NCI-H526 (cell line): ENCODE measurements around the gene STAC.
"Not testable (repeated sequence)": the region's sequence is repeated elsewhere in the genome, so short reads cannot be mapped to it uniquely, and the experiment has no call there.

Source experiments
- DNase-seq, 2 experiments: peaks; one replicate each; lab custom pipeline; 2025; lab: John Stamatoyannopoulos, UW

STAC gene

DNA sequence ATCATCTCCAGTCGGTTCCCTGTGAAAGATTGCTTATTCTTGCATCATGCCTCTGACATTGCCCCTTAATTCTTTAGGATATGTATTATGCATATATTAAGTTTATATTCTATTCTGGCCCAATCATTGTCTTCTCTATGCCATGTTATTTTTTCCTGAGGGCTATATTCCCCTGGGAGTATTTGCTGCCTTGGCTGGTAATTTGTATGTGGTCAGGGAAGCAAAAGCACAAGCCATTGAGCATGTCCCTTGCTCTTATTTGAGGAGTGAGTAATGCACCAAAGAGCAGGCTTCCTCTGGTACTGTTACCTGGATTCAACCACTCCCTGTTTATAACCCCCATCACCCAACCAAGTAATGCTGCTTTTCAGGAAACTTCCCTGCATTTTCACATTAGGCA, 36.3 kb downstream of the STAC start:
- no peak for DNase-seq

DNA sequence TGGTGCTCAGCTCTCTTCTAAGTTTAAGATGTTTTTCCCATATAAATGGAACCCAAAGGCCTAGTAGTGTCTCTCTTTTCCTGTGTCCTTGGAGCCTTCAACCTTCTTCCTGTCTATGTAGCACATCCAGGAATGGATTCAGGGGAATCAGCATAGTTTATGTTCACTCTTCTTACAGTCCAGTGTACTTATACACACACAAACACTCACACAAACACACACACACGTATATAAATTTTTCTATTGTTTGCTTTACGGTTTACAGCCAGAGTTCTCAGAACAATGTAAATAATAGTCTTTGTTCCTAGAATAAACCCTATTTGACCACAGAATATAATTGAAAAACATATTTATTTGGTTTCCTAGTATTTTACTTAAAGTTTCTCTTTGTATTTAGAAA, 36.9 kb downstream of the STAC start:
- no peak for DNase-seq

DNA sequence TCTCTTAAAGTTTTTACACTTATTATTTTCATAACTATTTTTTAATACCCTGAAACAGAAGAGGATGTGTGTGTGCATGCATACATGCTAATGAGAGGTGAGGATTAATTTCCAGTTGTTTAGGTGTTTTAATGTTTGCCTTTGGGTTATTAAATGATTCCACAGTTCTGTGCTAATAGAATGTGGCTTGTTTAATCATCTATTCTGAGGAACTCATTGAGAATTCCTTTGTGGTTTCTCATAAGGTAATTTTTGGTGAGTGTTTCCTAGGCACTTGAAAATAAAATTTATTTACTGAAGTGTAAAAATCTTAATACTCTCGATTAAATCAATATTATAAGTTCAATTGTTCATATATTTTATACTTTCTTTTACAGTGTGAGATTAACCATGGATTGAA, 38.0 kb downstream of the STAC start:
- DNase-seq: no peak

DNA sequence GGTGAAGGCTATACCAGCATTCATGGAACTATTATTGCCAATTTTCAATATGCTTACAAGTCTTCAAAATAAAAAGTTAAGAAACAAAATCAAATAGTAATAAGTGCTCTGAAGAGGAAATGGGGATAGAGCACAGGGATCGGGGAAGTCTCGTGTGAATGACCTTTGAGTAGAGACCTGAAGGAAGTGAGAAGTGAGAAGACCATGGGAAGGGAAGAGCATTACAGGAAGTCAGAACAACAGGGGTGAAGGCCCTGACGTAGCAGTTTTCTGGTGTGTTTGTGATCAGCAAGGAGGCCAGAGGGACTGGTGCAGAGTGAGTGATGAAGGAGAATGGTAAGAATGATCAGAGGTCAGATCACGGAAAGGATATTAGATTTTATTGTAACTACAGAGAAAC, 48.1 kb downstream of the STAC start:
- no peak for DNase-seq

DNA sequence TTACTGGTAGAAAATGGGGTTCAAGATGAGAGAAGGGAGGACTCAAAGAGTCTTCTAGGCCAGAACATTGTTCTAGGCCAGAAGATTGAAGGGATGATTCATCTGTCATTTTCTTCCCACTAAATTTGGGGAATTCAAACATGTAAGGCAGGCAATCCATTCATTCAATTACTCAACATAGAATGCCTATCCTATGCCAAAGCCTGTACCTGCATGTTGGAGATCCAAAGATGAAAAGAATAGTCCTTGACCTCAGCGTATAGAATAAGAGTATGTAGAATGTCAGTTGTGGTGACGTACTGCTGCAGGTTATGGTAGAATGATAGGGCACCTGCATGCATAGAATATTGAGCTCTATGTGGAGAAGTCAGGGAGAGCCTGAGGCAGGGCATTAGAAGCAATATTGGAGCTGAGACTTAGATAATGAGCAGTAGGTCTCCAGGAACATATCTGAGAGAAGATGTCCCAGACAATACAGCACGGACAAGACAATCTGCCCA, 49.7 kb downstream of the STAC start:
- no peak for DNase-seq

DNA sequence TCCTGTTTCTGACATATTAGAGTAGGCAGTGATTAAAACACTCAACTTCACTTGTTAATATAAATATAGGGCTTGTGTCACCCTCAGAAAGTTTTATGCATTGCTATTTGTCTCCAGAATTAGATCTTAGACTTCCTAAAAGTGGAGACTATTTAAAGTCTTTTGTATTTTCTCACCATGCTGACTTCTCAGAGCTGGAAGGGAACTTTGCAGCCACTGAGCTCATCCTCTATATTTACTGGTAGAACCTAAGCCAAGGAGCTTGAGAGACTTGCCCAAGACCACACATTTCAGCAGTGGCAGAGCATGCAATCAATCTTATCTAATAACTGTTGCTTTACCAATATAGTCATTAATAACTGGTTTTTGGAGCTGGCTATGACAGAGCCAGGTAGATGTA, 53.2 kb downstream of the STAC start:
- no peak for DNase-seq

DNA sequence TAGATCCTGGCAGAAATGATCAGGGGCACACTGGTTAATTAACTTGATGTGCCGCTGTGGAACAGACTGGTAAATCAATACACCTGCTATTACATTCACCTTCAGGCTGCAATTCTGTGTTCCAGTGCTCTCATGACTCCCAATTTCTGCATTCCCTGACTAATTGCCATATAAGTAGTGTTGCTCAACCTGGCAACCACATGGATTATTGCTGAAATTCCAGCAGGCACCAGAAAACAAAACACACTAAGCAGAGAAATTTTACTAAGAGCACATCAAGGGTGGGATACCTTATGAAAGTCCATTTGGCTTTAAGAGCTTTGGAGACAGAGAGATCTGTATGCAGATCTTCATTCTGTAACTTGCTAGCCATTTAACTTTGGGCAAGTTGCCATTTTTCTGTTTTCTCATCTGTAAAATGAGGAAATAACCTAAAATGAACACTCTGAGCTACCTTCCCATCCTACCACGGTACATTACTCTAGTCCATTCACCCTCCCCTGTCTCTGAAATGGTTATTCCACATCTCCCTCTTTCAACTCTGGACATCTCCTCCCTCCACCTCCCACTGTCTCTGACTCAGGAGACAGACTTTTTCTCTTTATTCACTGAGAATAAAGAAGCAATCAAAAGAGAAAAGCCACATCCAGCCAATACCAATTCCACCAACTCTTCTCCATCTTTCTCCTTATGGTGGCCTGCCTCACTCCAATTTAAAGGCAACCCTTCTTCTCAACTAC, 54.6 kb downstream of the STAC start:
- DNase-seq: no peak

DNA sequence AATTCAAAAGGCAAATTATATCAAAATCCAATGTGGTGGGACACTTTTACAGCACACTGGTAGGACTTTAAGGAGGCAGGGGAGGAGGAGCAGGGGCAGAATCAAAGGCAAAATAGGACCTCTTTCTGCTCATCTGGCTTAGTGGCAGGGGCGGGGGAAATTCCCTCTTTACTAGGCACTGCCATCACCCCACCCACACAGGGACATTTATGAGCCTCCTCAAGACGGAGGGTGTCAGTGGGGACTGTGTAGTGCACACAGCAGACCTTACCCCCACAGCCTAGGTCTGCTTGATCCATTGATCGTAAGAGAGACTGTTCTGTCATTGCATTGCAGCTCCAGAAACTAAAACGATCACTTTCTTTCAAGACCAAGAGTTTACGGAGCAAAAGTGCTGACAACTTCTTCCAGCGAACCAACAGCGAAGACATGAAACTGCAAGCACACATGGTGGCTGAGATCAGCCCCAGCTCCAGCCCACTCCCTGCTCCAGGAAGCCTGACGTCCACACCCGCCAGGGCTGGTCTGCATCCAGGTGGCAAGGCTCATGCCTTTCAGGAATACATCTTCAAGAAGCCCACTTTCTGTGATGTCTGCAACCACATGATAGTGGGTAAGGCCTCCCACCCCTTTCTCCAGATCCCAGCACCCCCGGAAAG, 62.9 kb downstream of the STAC start:
- DNase-seq: no peak

DNA sequence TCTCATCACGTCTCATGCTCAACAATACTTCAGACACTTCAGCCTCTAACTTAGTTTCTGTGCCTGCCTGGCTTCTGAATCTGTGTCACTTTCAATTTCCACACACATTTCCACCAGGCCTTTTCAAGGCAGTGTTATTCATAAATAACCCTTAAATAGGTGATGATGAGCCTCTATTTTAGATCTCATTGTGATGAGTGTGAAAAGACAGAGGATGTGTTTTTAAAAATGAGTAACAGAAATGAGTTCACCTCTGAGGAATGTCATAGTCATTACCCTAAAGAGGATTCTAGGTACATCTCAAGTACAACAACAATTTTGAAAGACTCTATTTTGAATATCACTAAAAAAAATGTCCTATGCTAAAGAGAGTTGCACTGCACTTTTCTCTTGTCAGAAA, 64.6 kb downstream of the STAC start:
- DNase-seq: no peak

DNA sequence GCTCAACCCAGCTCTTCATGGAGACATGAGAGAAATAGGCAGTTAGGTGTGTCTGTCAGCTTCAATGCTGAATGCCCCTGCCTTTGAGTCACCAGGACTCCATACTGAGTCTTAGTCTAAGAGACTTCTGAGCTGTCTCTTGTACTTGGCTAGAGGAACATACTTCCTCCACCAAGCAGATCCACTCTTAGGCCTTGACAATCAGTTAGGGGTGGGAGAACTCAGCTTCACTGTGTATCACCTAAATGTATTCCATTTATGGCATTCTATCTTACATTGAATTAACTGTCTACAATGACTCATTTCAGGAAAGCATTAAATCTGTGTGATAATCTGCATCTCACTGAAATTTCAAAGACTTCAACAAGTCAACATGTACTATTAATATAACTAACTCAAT, 66.0 kb downstream of the STAC start:
- no peak for DNase-seq

DNA sequence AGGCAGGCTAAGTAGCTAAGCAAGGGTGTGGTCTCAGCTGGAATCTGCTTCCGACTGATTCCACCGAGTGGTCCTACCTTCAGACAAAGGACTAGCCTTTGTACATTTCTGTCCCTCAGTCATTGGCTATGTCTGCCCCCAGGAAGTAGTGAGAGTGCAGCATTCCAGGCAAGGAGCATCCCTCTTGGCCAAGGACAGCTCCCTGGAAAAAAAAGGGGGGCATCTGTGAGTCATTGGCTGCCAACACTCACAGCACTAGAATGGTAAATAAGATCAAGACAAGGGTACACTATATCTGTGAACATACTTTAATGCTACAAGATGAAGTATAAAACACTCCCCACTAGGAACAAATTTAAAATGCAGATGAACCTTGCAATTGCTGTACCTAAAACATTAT, 66.8 kb downstream of the STAC start:
- DNase-seq: no peak

DNA sequence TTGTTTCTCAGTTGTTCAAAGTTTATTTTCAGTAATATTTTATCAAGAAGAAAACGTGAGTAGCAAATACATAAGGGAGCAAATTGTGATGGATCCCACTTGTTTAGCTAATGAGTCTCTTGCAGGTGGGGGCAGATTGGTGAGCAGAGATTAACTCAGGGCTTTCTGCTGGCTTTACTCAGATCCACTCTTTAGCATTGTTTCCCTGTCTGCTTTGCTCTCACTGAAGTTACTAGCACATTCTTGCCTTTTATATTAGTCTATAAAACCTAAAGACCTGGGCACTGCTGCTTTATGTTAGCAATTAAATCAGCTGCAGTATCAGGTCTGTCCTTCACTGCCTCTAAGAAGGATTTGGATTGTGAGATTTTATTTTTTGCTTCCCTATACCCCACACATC, 71.5 kb downstream of the STAC start:
- no peak for DNase-seq

DNA sequence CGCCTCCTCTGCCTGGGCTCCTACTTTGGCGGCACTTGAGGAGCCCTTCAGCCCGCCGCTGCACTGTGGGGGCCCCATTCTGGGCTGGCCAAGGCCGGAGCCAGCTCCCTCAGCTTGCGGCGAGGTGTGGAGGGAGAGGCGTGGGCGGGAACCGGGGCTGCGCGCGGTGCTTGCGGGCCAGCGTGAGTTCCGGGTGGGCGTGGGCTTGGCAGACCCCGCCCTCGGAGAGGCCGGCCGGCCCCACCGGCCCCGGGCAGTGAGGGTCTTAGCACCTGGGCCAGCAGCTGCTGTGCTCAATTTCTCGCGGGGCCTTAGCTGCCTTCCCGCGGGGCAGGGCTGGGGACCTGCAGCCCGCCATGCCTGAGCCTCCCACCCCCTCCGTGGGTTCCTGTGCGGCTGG, 72.9 kb downstream of the STAC start:
- DNase-seq: not testable (repeated sequence)

DNA sequence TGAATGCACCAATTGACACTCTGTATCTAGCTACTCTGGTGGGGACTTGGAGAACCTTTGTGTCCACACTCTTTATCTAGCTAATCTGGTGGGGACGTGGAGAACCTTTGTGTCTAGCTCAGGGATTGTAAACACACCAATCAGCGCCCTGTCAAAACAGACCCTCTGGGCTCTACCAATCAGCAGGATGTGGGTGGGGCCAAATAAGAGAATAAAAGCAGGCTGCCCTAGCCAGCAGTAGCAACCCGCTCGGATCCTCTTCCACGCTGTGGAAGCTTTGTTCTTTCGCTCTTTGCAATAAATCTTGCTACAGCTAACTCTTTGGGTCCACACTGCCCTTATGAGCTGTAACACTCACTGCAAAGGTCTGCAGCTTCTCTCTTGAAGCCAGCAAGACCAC, 73.6 kb downstream of the STAC start:
- not testable (repeated sequence) for DNase-seq

DNA sequence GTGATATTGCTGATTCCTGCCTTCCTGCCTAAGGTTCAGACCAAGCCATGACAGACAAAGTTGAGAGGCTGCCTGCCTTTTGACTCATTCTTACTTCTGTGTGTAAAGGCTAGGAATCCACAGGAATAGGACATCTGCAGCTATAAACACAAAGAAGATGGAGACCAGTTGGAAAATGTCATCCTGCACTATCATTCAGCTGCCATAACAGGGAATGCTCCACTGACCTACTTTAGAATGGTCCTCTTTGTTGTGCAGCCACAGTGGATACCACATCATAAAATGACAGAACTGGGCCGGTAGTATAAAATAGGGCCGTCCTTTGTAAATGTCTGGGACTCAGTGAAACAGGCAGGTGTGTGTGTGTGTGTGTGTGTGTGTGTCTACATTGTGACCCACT, 75.1 kb downstream of the STAC start:
- no peak for DNase-seq

DNA sequence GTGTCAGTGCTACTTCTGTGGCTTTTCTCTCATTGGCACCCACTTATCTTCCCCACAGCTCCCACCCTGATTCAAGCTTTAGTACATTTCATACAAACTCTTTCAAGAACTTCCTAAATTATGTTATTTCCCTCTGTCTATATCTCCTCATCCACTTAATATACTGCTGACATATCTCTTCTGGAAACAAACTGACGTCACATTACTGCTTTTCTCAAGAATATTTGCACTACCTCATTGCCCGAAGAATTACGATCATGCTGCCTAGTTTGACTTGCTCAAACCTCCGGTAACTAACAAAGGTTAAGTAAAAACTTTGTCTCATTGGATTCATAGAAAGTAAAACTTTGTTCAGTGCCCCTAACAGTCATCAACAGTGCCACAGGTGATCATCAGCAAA, 76.5 kb downstream of the STAC start:
- DNase-seq: no peak

DNA sequence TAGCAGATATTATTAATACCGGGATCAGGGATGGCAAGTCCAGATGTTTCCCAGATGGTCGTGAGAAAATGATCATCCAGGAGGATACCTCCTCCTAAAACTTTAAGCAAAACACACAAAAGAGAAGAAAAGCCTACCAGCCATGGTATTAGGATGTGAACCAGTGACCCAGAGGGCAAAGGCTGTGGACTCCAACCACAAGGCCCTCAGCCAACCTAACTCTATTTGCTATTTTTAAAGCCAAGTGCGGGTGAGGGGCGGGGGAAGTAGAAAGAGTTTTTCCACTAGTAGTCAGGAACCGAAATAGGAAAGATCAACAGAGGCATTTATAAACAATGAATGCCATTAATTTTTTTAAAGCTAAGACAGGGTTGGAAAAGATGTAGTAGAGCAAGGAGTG, 77.4 kb downstream of the STAC start:
- DNase-seq: no peak

DNA sequence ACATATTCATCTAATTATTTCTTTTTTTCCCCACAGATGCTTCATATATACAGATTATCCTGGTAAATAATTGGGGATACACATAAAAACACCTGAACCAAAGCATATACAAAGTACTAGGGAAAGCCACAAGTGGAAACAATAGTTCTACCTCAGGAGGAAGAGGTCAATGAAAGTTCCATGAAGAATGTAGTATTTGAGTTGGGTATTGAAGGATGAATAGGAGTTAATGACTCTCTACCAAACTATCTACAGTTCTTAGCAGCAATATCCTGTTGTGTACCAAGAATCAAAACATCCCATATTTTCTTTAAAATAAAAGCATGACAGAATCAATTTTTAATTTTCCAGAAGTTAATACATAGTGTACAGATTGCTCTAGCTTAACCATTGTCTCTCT, 78.9 kb downstream of the STAC start:
- DNase-seq: no peak

DNA sequence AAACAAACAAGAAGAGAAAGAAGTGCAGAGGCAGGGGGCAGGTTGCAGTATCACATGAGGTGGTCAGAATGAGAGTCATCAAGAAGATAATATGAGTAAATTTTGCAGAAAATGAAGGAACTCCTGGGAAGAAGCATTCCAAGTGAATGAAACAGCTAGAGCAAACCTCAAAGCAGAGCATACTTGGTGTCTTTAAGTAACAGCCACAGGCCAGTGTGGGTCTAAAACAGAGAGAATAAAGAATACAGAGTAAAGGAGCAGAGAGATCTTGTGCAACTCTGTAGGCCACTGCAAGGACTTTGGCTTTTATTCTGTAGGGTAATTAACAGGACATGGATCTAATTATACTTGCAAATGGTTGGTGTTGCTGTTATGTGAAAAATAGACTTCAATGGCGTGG, 81.3 kb downstream of the STAC start:
- DNase-seq: no peak

DNA sequence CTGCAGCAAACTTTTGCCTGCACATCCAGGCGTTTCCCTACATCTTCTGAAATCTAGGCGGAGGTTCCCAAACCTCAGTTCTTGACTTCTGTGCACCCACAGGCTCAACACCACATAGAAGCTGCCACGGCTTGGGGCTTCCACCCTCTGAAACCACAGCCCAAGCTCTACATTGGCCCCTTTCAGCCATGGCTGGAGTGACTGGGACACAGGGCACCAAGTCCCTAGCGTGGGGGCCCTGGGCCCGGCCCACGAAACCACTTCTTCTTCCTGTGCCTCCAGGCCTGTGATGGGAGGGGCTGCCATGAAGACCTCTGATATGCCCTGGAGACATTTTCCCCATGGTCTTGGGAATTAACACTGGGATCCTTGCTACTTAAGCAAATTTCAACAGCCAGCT, 91.7 kb downstream of the STAC start:
- not testable (repeated sequence) for DNase-seq

DNA sequence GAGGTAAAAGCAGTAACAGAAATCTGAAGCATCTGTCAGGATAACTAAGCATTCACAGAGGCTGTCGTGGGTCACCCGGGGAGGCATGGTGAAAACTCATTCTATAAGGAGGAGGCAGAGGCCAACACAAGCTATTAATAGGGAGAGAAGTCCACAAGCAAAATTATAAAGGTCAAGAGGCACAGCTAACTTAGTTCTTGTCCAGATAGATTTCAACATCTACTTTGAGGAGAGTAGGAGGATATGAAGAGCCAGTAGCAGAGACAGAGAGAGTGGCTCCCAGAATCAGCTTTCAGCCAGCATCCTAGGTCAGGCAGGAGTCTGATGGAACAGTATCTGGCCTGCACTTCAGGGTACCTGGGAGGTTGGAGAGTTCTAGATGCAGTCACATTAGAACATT, 95.3 kb downstream of the STAC start:
- no peak for DNase-seq

DNA sequence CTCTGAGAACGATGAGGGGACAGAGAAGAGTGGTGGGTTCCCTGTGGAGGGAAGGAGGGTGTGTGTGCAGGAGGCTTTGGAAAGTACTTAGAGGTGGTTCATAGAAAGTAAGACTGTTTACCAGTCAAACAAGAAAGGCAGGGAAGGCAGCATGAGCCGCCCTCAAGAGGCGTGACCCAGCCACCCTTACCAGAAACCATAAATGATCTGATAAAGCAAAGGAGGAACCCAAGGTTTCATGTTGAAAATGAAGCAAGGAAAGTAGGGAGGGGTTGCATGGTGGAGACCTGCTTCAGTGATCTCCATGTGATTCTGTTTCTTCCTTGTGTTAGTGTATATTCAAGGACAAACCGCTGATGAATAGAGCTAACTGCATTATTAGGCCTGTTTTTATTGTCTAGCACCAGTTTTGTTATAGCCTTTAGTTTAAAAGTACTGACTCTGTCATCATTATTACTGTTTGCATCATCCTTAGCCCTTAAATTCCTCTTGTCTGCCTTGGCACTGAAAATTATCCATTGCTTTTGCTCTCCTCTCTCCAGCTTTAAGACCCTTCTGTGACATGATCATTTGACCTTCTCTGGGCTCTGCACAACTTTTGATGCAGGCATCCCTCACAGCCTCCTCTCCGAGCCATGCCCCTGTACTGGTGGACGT, 96.1 kb downstream of the STAC start:
- DNase-seq: no peak

DNA sequence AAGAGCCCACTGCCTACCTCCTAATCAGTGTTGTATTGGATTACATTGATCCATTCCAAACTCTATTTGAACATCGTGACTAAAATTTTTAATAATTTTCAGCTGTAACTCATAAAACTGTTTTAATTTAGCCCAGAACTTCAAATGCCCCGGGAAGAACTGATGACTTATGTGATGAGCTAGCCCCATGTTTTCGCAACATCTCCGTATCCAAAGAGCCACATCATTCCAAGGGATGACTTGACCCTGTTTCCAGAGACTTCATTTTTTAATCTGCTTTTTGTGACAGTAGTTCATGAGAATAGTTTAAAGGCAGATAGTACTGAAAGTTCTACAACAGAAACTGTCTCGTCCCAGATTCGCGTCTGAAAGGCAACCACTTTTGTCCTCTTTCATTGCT, 97.4 kb downstream of the STAC start:
- DNase-seq: no peak
